H9 (cell line): ENCODE measurements around the gene POR. TPM values are rescaled to one million over a fixed set of nuclear protein-coding genes. Genes with fewer than 3 reads are reported as not detected.
A peak's percentile ranks its signal among the peaks of the same experiment; 100 is the strongest.

Experiments used
- DNase-seq: peaks from one replicate; pipeline ENCODE4 v3.0.0-alpha.2; 2017
- H2AFZ ChIP-seq: one replicate; pipeline ENCODE4 v1.6.1; 2013; ENCODE audit warnings: mild to moderate bottlenecking, low read length, control low read depth, moderate library complexity
- H2AK5ac ChIP-seq: 2 replicates; pipeline ENCODE4 v1.6.1; 2013; ENCODE audit warnings: low read length, control low read depth, mixed read lengths; ENCODE audit not compliant: insufficient read length
- H2BK120ac ChIP-seq: one replicate; pipeline ENCODE4 v1.6.1; 2013; ENCODE audit warnings: low read depth, mild to moderate bottlenecking, low read length, control low read depth, inconsistent platforms; ENCODE audit not compliant: poor library complexity, severe bottlenecking
- H2BK12ac ChIP-seq: 2 replicates; pipeline ENCODE4 v1.6.1; 2013; ENCODE audit warnings: low read length, control low read depth, mixed read lengths, low read depth; ENCODE audit not compliant: insufficient read length
- H2BK15ac ChIP-seq: 2 replicates; pipeline ENCODE4 v1.6.1; 2013; ENCODE audit warnings: low read depth, low read length, control low read depth
- H2BK20ac ChIP-seq: one replicate; pipeline ENCODE4 v1.6.1; 2013; ENCODE audit warnings: low read depth, mild to moderate bottlenecking, low read length, control low read depth, inconsistent platforms; ENCODE audit not compliant: poor library complexity, severe bottlenecking
- H2BK5ac ChIP-seq: 2 replicates; pipeline ENCODE4 v1.6.1; 2013; ENCODE audit warnings: low read length, control low read depth, mixed read lengths; ENCODE audit not compliant: insufficient read length
- H3K14ac ChIP-seq: 2 replicates; pipeline ENCODE4 v1.6.1; 2013; ENCODE audit warnings: low read length, control low read depth; ENCODE audit not compliant: insufficient read depth
- H3K18ac ChIP-seq: 2 replicates; pipeline ENCODE4 v1.6.1; 2013; ENCODE audit warnings: low read depth, mild to moderate bottlenecking, mixed read lengths, low read length, control low read depth; ENCODE audit not compliant: insufficient read length
- H3K23ac ChIP-seq: 2 replicates; pipeline ENCODE4 v1.6.1; 2013; ENCODE audit warnings: low read length, control low read depth, mixed read lengths, low read depth; ENCODE audit not compliant: insufficient read length
- H3K23me2 ChIP-seq: 2 replicates; pipeline ENCODE4 v1.6.1; 2013; ENCODE audit warnings: low read depth, mild to moderate bottlenecking, mixed read lengths, low read length, control low read depth; ENCODE audit not compliant: insufficient read length, poor library complexity, severe bottlenecking
- H3K27ac ChIP-seq: 2 replicates; pipeline ENCODE4 v1.5.1; 2013; ENCODE audit warnings: low read length, control low read depth, mixed read lengths, low read depth; ENCODE audit not compliant: insufficient read length
- H3K27me3 ChIP-seq: 2 replicates; pipeline ENCODE4 v1.6.1; 2013; ENCODE audit warnings: low read length, control low read depth, inconsistent platforms; ENCODE audit not compliant: insufficient read depth
- H3K4ac ChIP-seq: 2 replicates; pipeline ENCODE4 v1.6.1; 2013; ENCODE audit warnings: low read depth, mild to moderate bottlenecking, control low read depth, inconsistent platforms, low read length, moderate library complexity
- H3K4me1 ChIP-seq: 2 replicates; pipeline ENCODE4 v1.6.1; 2013; ENCODE audit warnings: low read length, control low read depth, inconsistent platforms; ENCODE audit not compliant: insufficient read depth
- H3K4me2 ChIP-seq: 2 replicates; pipeline ENCODE4 v1.6.1; 2013; ENCODE audit warnings: low read length, control low read depth, mixed read lengths; ENCODE audit not compliant: insufficient read length, insufficient read depth
- H3K56ac ChIP-seq: 2 replicates; pipeline ENCODE4 v1.6.1; 2013; ENCODE audit warnings: low read depth, mild to moderate bottlenecking, mixed read lengths, low read length, control low read depth; ENCODE audit not compliant: insufficient read length
- H3K79me1 ChIP-seq: 2 replicates; pipeline ENCODE4 v1.6.1; 2013; ENCODE audit warnings: low read depth, mild to moderate bottlenecking, moderate library complexity, low read length, control low read depth, inconsistent platforms; ENCODE audit not compliant: insufficient read depth, poor library complexity, severe bottlenecking
- H3K79me2 ChIP-seq: 2 replicates; pipeline ENCODE4 v1.6.1; 2013; ENCODE audit warnings: low read length, control low read depth, inconsistent platforms; ENCODE audit not compliant: insufficient read depth
- H3K9ac ChIP-seq: 2 replicates; pipeline ENCODE4 v1.6.1; 2013; ENCODE audit warnings: low read length, control low read depth, mixed read lengths; ENCODE audit not compliant: insufficient read length; ENCODE audit errors: extremely low read depth
- H3K9me3 ChIP-seq: one replicate; pipeline ENCODE4 v1.6.1; 2013; ENCODE audit warnings: low read depth, low read length, inconsistent platforms; ENCODE audit not compliant: control insufficient read depth
- H3T11ph ChIP-seq: one replicate; pipeline ENCODE4 v1.6.1; 2013; ENCODE audit warnings: mild to moderate bottlenecking, low read length, control low read depth, inconsistent platforms
- H4K20me1 ChIP-seq: one replicate; pipeline ENCODE4 v1.6.1; 2013; ENCODE audit not compliant: control insufficient read depth, insufficient read length, insufficient read depth
- H4K5ac ChIP-seq: 2 replicates; pipeline ENCODE4 v1.6.1; 2013; ENCODE audit warnings: low read depth, mild to moderate bottlenecking, mixed read lengths, low read length, control low read depth; ENCODE audit not compliant: insufficient read length
- H4K8ac ChIP-seq: replicated peaks from 2 replicates; pipeline ENCODE4 v1.6.1; 2013; ENCODE audit warnings: low read length, control low read depth, mixed read lengths, low read depth; ENCODE audit not compliant: insufficient read length
- H4K91ac ChIP-seq: 2 replicates; pipeline ENCODE4 v1.6.1; 2013; ENCODE audit warnings: low read depth, mild to moderate bottlenecking, moderate library complexity, mixed read lengths, low read length, control low read depth; ENCODE audit not compliant: insufficient read length
- H3K27ac Mint-ChIP-seq, 3 experiments: 2 replicates in 2 of 3; 3 replicates in 1 of 3; pipeline ENCODE4 v1.8.0; 2020 to 2021; ENCODE audit warnings: mixed read lengths in 3 of 3, mild to moderate bottlenecking in 1 of 3, moderate library complexity in 1 of 3
- H3K27me3 Mint-ChIP-seq: 2 replicates; pipeline ENCODE4 v1.8.0; 2021; ENCODE audit warnings: low read depth, mild to moderate bottlenecking, moderate library complexity, mixed read lengths
- H3K36me3 Mint-ChIP-seq, 3 experiments: 2 replicates in 2 of 3; 3 replicates in 1 of 3; pipeline ENCODE4 v1.8.0; 2020 to 2021; ENCODE audit warnings: low read depth in 3 of 3, mixed read lengths in 3 of 3; ENCODE audit not compliant: insufficient read depth in 1 of 3
- H3K4me1 Mint-ChIP-seq, 2 experiments: 2 replicates each; pipeline ENCODE4 v1.8.0; 2020; ENCODE audit warnings: mixed read lengths in 2 of 2
- H3K4me3 Mint-ChIP-seq, 2 experiments: 2 replicates in 1 of 2; 3 replicates in 1 of 2; pipeline ENCODE4 v1.8.0; 2020 to 2021; ENCODE audit warnings: mild to moderate bottlenecking in 2 of 2, mixed read lengths in 2 of 2, moderate library complexity in 1 of 2
- H3K9me3 Mint-ChIP-seq, 2 experiments: 2 replicates in 1 of 2; 3 replicates in 1 of 2; pipeline ENCODE4 v1.8.0; 2020; ENCODE audit warnings: mild to moderate bottlenecking in 2 of 2, mixed read lengths in 2 of 2, moderate library complexity in 1 of 2
- CTCF ChIP-seq: fragments of 200-600 bp; sonication (generic); conservative IDR thresholded peaks from 3 replicates; pipeline ENCODE4 v1.8.0; 2021; ENCODE audit warnings: antibody characterized with exemption, mild to moderate bottlenecking
- WGBS: extraction: QIAGEN DNeasy Blood & Tissue Kit; methylation state at CpG from one replicate; pipeline ENCODE4 v1.1.7; 2013; ENCODE audit warnings: missing lambda C conversion rate, low lambda C conversion rate, mixed read lengths; ENCODE audit not compliant: insufficient read length; ENCODE audit errors: extremely low coverage; 5-methylcytosine and 5-hydroxymethylcytosine counted together
- total RNA-seq: library from RNA; stranded (reverse); gene quantifications from 2 replicates; pipeline ENCODE4 v1.2.1, GENCODE V29; 2021

Gene POR
- total RNA-seq, 1 experiment from 2014 or later: 128 TPM

- no peak overlapping the region for H2BK12ac ChIP-seq
- H3K79me2 ChIP-seq: peaks cover 27% of the 10 kb centered on the region
- H3K79me1 ChIP-seq: peaks cover 7% of the 10 kb centered on the region
- Mint-ChIP-seq H3K4me1 (peaks cover 29 to 33% of the 10 kb centered on the region in 2 experiments), H3K27ac (peak overlapping the region in 2 of 3 experiments; percentile 18 to 48; a peak in 1 of 7 replicates), H3K4me3 (no peak overlapping the region), H3K9me3 (no peaks in the 10 kb centered on the region), H3K27me3 (no peaks in the 10 kb centered on the region), H3K36me3 (peaks cover 0 to 15% (median 12%) of the 10 kb centered on the region in 3 experiments; a peak in 5 of 7 replicates)
- no peak overlapping the region for H3K18ac ChIP-seq
- H3K4me2 ChIP-seq: no peak overlapping the region
- no peak overlapping the region for H3K4ac ChIP-seq
- no peak overlapping the region for H3K14ac ChIP-seq
- no peak overlapping the region for H2BK120ac ChIP-seq
- no peak overlapping the region for H4K8ac ChIP-seq
- H3T11ph ChIP-seq: no peak overlapping the region
- H4K91ac ChIP-seq: no peak overlapping the region
- H3K4me1 ChIP-seq: no peaks in the 10 kb centered on the region
- no peak overlapping the region for H2BK5ac ChIP-seq
- no peak overlapping the region for H3K23ac ChIP-seq
- no peaks in the 10 kb centered on the region for H4K20me1 ChIP-seq
- no peak overlapping the region for H3K9ac ChIP-seq
- H3K23me2 ChIP-seq: peaks cover 5% of the 10 kb centered on the region
- no peak overlapping the region for H2BK20ac ChIP-seq
- no peak overlapping the region for H2AK5ac ChIP-seq
- H3K27ac ChIP-seq: no peak overlapping the region
- no CpG with 5 or more reads among the region's 19 CpGs for WGBS
- H3K27me3 ChIP-seq: no peaks in the 10 kb centered on the region
- no peaks in the 10 kb centered on the region for H3K9me3 ChIP-seq
- H4K5ac ChIP-seq: no peak overlapping the region
- no peak overlapping the region for H2AFZ ChIP-seq
- TF ChIP-seq CTCF: no peak
- no peak overlapping the region for H3K56ac ChIP-seq
- no peak overlapping the region for H2BK15ac ChIP-seq
- no peak for DNase-seq
Measured at GRCh38 chr7:75920431-75921161, 5.6 kb downstream of the POR start.
